Breast epithelium (tissue), 3 donors: ENCODE results near the gene SLC9A8.

Experiments
- CTCF ChIP-seq, 3 donors: fragments of 450-650 bp; IDR thresholded peaks; one replicate each; pipeline ENCODE4 v1.5.1; 2016 to 2017; ENCODE audit warnings: antibody characterized with exemption in 3 of 3, mild to moderate bottlenecking in 3 of 3, moderate library complexity in 3 of 3
- POLR2A ChIP-seq: fragments of 450-650 bp; IDR thresholded peaks from one replicate; pipeline ENCODE4 v1.6.1; 2016; ENCODE audit warnings: antibody characterized with exemption, mild to moderate bottlenecking, moderate library complexity

- TF ChIP-seq CTCF (IDR thresholded peaks at IDR 0.05) (no peak), POLR2A (no peak)
Measured at GRCh38 chr20:49790077-49790798, 22.4 kb upstream of the SLC9A8 start.
